Neural cell (in vitro differentiated cells): ENCODE data around the gene GABBR2. TPM values are rescaled to one million over a fixed set of nuclear protein-coding genes. Genes with fewer than 3 reads are reported as not detected.

Source experiments
- H2AFZ ChIP-seq: fragments of 200-600, 300-800 bp; sonication (generic), shearing (Covaris generic); 2 replicates; pipeline ENCODE4 v1.6.0; 2014; ENCODE audit warnings: low read depth, mild to moderate bottlenecking, antibody characterized with exemption, low read length, moderate library complexity
- H3F3A ChIP-seq: fragments of 200-600 bp; shearing (Covaris generic); 2 replicates; pipeline ENCODE4 v1.6.1; 2016; ENCODE audit warnings: mild to moderate bottlenecking, moderate library complexity, mixed read lengths, antibody characterized with exemption, low read length; ENCODE audit not compliant: insufficient read depth, poor library complexity, severe bottlenecking
- H3K27ac ChIP-seq: fragments of 200-600, 300-800 bp; sonication (generic), shearing (Covaris generic); 2 replicates; pipeline ENCODE4 v1.5.1; 2014; ENCODE audit warnings: mild to moderate bottlenecking, low read length, moderate library complexity
- H3K27me3 ChIP-seq: fragments of 300-800, 200-600 bp; sonication (generic), shearing (Covaris generic); 2 replicates; pipeline ENCODE4 v1.6.0; 2014; ENCODE audit warnings: mild to moderate bottlenecking, low read depth, low read length, moderate library complexity; ENCODE audit not compliant: insufficient read depth
- H3K36me3 ChIP-seq: fragments of 300-800, 200-600 bp; sonication (generic), shearing (Covaris generic); 2 replicates; pipeline ENCODE4 v1.5.1; 2014; ENCODE audit warnings: mild to moderate bottlenecking, antibody characterized with exemption, low read length, moderate library complexity; ENCODE audit not compliant: insufficient read depth
- H3K4me2 ChIP-seq: fragments of 300-800, 200-600 bp; sonication (generic), shearing (Covaris generic); 2 replicates; pipeline ENCODE4 v1.6.0; 2014; ENCODE audit warnings: mild to moderate bottlenecking, low read length
- H3K4me3 ChIP-seq: fragments of 300-800, 200-600 bp; sonication (generic), shearing (Covaris generic); 2 replicates; pipeline ENCODE4 v1.5.1; 2014; ENCODE audit warnings: mild to moderate bottlenecking, low read length, moderate library complexity
- H3K79me2 ChIP-seq: fragments of 200-600 bp; shearing (Covaris generic); replicated peaks from 2 replicates; pipeline ENCODE4 v1.6.0; 2014; ENCODE audit warnings: mild to moderate bottlenecking, low read length, moderate library complexity; ENCODE audit not compliant: insufficient read depth
- H3K9ac ChIP-seq: fragments of 300-800, 200-600 bp; sonication (generic), shearing (Covaris generic); 2 replicates; pipeline ENCODE4 v1.6.1; 2016; ENCODE audit warnings: mild to moderate bottlenecking, low read length, mixed read lengths
- H3K9me2 ChIP-seq: fragments of 200-600 bp; shearing (Covaris generic); 2 replicates; pipeline ENCODE4 v1.6.1; 2016; ENCODE audit warnings: mild to moderate bottlenecking, low read length, mixed read lengths; ENCODE audit not compliant: insufficient read depth
- H3K9me3 ChIP-seq: fragments of 200-600, 300-800 bp; sonication (generic), shearing (Covaris generic); 2 replicates; pipeline ENCODE4 v1.6.1; 2016; ENCODE audit warnings: mild to moderate bottlenecking, mixed run types, low read length, moderate library complexity, mixed read lengths
- H4K20me1 ChIP-seq: fragments of 200-600 bp; shearing (Covaris generic); 2 replicates; pipeline ENCODE4 v1.6.1; 2016; ENCODE audit warnings: mild to moderate bottlenecking, mixed run types; ENCODE audit not compliant: insufficient read depth
- CTCF ChIP-seq: fragments of 450-650 bp; IDR thresholded peaks from 2 replicates; pipeline ENCODE4 v1.5.1; 2014; ENCODE audit warnings: antibody characterized with exemption, mild to moderate bottlenecking, moderate library complexity; ENCODE audit not compliant: poor library complexity, severe bottlenecking
- EP300 ChIP-seq: fragments of 450-650 bp; conservative IDR thresholded peaks from 2 replicates; pipeline ENCODE4 v1.6.1; 2014; ENCODE audit warnings: antibody characterized with exemption, mild to moderate bottlenecking, moderate library complexity; ENCODE audit not compliant: poor library complexity, severe bottlenecking
- EZH2 ChIP-seq: fragments of 200-600, 300-800 bp; shearing (Covaris generic), sonication (generic); IDR thresholded peaks from 2 replicates; pipeline ENCODE4 v1.6.1; 2014; ENCODE audit warnings: antibody characterized with exemption, low read length, borderline replicate concordance, mild to moderate bottlenecking; ENCODE audit not compliant: insufficient read depth, poor library complexity, severe bottlenecking
- MXI1 ChIP-seq: fragments of 450-650 bp; conservative IDR thresholded peaks from 2 replicates; pipeline ENCODE4 v1.6.1; 2014; ENCODE audit warnings: antibody characterized with exemption, mild to moderate bottlenecking; ENCODE audit not compliant: poor library complexity, severe bottlenecking
- POLR2AphosphoS5 ChIP-seq: IDR thresholded peaks from 2 replicates; pipeline ENCODE4 v1.6.1; 2012
- RAD21 ChIP-seq: fragments of 450-650 bp; conservative IDR thresholded peaks from 2 replicates; pipeline ENCODE4 v1.6.1; 2014; ENCODE audit warnings: antibody characterized with exemption, mild to moderate bottlenecking, moderate library complexity
- REST ChIP-seq: IDR thresholded peaks from 2 replicates; pipeline ENCODE4 v1.6.1; 2012; ENCODE audit warnings: borderline replicate concordance
- SMC3 ChIP-seq: fragments of 450-650 bp; conservative IDR thresholded peaks from 2 replicates; pipeline ENCODE4 v1.6.1; 2014; ENCODE audit warnings: antibody characterized with exemption, mild to moderate bottlenecking, moderate library complexity; ENCODE audit not compliant: poor library complexity
- TAF1 ChIP-seq: IDR thresholded peaks from 2 replicates; pipeline ENCODE4 v1.6.1; 2012; ENCODE audit warnings: low read depth
- polyA plus RNA-seq: library from polyadenylated mRNA; depleted of rRNA; stranded (reverse); fragments of >200 nt; gene quantifications from 2 replicates; pipeline ENCODE4 v1.2.3, GENCODE V29; 2014

The GABBR2 gene
- polyA plus RNA-seq, 1 donor from 2014 or later = 7.1 TPM

GRCh38 chr9:98256756-98257155 lies 452.0 kb downstream of the GABBR2 start:
- H3K27ac ChIP-seq = peak overlapping the region; percentile 84
- no peak overlapping the region for H3K9ac ChIP-seq
- TF ChIP-seq MXI1 (no peak), TAF1 (no peak), POLR2AphosphoS5 (no peak), EZH2 (no peak), EP300 (no peak), REST (no peak), CTCF (no peak), SMC3 (no peak), RAD21 (no peak)
- peak overlapping the region; percentile 95 for H3K4me3 ChIP-seq
- H3K9me3 ChIP-seq = no peaks in the 10 kb centered on the region
- H2AFZ ChIP-seq = peak overlapping the region; percentile 93
- no peaks in the 10 kb centered on the region for H3F3A ChIP-seq
- no peaks in the 10 kb centered on the region for H3K36me3 ChIP-seq
- H3K79me2 ChIP-seq = no peaks in the 10 kb centered on the region
- H3K27me3 ChIP-seq = peaks cover 10% of the 10 kb centered on the region
- no peaks in the 10 kb centered on the region for H4K20me1 ChIP-seq
- peak overlapping the region; percentile 71 for H3K4me2 ChIP-seq
- no peaks in the 10 kb centered on the region for H3K9me2 ChIP-seq

- peak within 1 kb of the TSS; percentile 81 for H3K9ac ChIP-seq
- H4K20me1 ChIP-seq = no peaks in the 10 kb centered on the region
- no peaks in the 10 kb centered on the region for H3K79me2 ChIP-seq
- H3K4me3 ChIP-seq = peak within 1 kb of the TSS; percentile 95
- peaks cover 10% of the 10 kb centered on the region for H3K27me3 ChIP-seq
- H3K9me2 ChIP-seq = no peaks in the 10 kb centered on the region
- peak within 1 kb of the TSS; percentile 93 for H2AFZ ChIP-seq
- peak within 1 kb of the TSS; percentile 84 for H3K27ac ChIP-seq
- H3F3A ChIP-seq = no peaks in the 10 kb centered on the region
- peak within 1 kb of the TSS; percentile 88 for H3K4me2 ChIP-seq
- TF ChIP-seq TAF1 (peak; percentile 71), REST (peak; percentile 65), EZH2 (no peak), CTCF (peak; percentile 68), MXI1 (peak; percentile 92), EP300 (peak; percentile 38), SMC3 (peak; percentile 21), RAD21 (no peak), POLR2AphosphoS5 (peak; percentile 73)
- no peaks in the 10 kb centered on the region for H3K36me3 ChIP-seq
- H3K9me3 ChIP-seq = no peaks in the 10 kb centered on the region
Observed at GRCh38 chr9:98255578-98256296, 453.0 kb downstream of the GABBR2 start, which contains the start of gene TBC1D2. TBC1D2 (minus strand) TSS chr9:98255649; CDS start chr9:98255541, 108 bp downstream.
